Stimulated activated CD4-positive, alpha-beta T cell treated with anti-CD3 and anti-CD28 coated beads, TNF-alpha, amount 100 ng/mL, for 24 hours (primary cell): Measurements from ENCODE around the gene DHDDS.
A peak's percentile ranks its signal among the peaks of the same experiment; 100 is the strongest.
"Not testable (repeated sequence)": the region's sequence is repeated elsewhere in the genome, so short reads cannot be mapped to it uniquely, and the experiment has no call there.

Experiments used
- DNase-seq, 3 experiments: peaks; one replicate each; pipeline ENCODE4 v3.0.0-alpha.2; 2020; ENCODE audit warnings: low read depth in 3 of 3

Gene DHDDS

GRCh38 chr1:26475989-26476388 lies 43.9 kb downstream of the DHDDS start:
- DNase-seq: no peak

GRCh38 chr1:26476958-26477357 lies 44.8 kb downstream of the DHDDS start:
- no peak for DNase-seq

GRCh38 chr1:26477446-26478152 lies 45.5 kb downstream of the DHDDS start:
- DNase-seq: no peak

- DNase-seq: no peak
Measured at GRCh38 chr1:26478159-26478558, 46.0 kb downstream of the DHDDS start.

- no peak for DNase-seq
Measured at GRCh38 chr1:26478988-26479387, 46.9 kb downstream of the DHDDS start.

- DNase-seq: no peak
Measured at GRCh38 chr1:26482921-26483320, 50.8 kb downstream of the DHDDS start.

GRCh38 chr1:26483980-26484379 lies 51.9 kb downstream of the DHDDS start:
- no peak for DNase-seq

GRCh38 chr1:26490155-26490554 lies 58.0 kb downstream of the DHDDS start:
- no peak for DNase-seq

GRCh38 chr1:26493267-26493666 lies 61.1 kb downstream of the DHDDS start:
- no peak for DNase-seq

- no peak for DNase-seq
Measured at GRCh38 chr1:26493938-26494337, 61.8 kb downstream of the DHDDS start.

GRCh38 chr1:26496861-26497260 lies 64.7 kb downstream of the DHDDS start:
- DNase-seq: no peak

GRCh38 chr1:26498894-26499293 lies 66.8 kb downstream of the DHDDS start:
- no peak for DNase-seq

- DNase-seq: peak; percentile 81 to 94 (median 92)
Measured at GRCh38 chr1:26500488-26501175, 68.5 kb downstream of the DHDDS start.

GRCh38 chr1:26510711-26511110 lies 78.6 kb downstream of the DHDDS start:
- DNase-seq: not testable (repeated sequence)

GRCh38 chr1:26515836-26516235 lies 83.7 kb downstream of the DHDDS start:
- DNase-seq: not testable (repeated sequence)

GRCh38 chr1:26516987-26517765 lies 85.1 kb downstream of the DHDDS start:
- DNase-seq: no peak

- no peak for DNase-seq
Measured at GRCh38 chr1:26517766-26518049, 85.6 kb downstream of the DHDDS start.

- no peak for DNase-seq
Measured at GRCh38 chr1:26518355-26518754, 86.2 kb downstream of the DHDDS start.

- no peak for DNase-seq
Measured at GRCh38 chr1:26520339-26520738, 88.2 kb downstream of the DHDDS start.
